WTC11 (cell line): ENCODE data around the gene LRRC4.

Experiments used
- ESRRA ChIP-seq: sonication (generic); formaldehyde crosslinking; IDR thresholded peaks from 2 replicates; pipeline ENCODE4 v1.8.1; 2022; ENCODE audit warnings: mild to moderate bottlenecking, missing genetic modification reagents, borderline replicate concordance
- MXD4 ChIP-seq: fragments of 250-450 bp; sonication (Bioruptor Pico); IDR thresholded peaks from 2 replicates; pipeline ENCODE4 v1.8.0; 2021; ENCODE audit warnings: mild to moderate bottlenecking, moderate library complexity, borderline replicate concordance
- NFYB ChIP-seq: sonication (generic); formaldehyde crosslinking; conservative IDR thresholded peaks from 2 replicates; pipeline ENCODE4 v1.8.0; 2022; ENCODE audit warnings: low read depth, missing genetic modification reagents
- SMAD3 ChIP-seq: sonication (generic); formaldehyde crosslinking; IDR thresholded peaks from 2 replicates; pipeline ENCODE4 v1.8.0; 2022; ENCODE audit warnings: missing genetic modification reagents, mild to moderate bottlenecking, borderline replicate concordance
- SP1 ChIP-seq: sonication (generic); formaldehyde crosslinking; conservative IDR thresholded peaks from 2 replicates; pipeline ENCODE4 v1.8.1; 2022; ENCODE audit warnings: missing genetic modification reagents
- TP53 ChIP-seq: sonication (generic); formaldehyde crosslinking; IDR thresholded peaks from 2 replicates; pipeline ENCODE4 v1.8.1; 2023; ENCODE audit warnings: mild to moderate bottlenecking, missing genetic modification reagents
- ZNF317 ChIP-seq: sonication (generic); formaldehyde crosslinking; IDR thresholded peaks from 2 replicates; pipeline ENCODE4 v1.8.1; 2023; ENCODE audit warnings: low read depth, mild to moderate bottlenecking, moderate library complexity, missing genetic modification reagents, borderline replicate concordance
- TF ChIP-seq, protein P1 (sequence below): fragments of 200-600 bp; IDR thresholded peaks from 2 replicates; pipeline ENCODE4 v1.8.0; 2022; ENCODE audit warnings: antibody characterized with exemption
- TF ChIP-seq, protein P2 (sequence below): sonication (generic); formaldehyde crosslinking; conservative IDR thresholded peaks from 2 replicates; pipeline ENCODE4 v1.8.1; 2022; ENCODE audit warnings: mild to moderate bottlenecking, missing genetic modification reagents
- TF ChIP-seq, protein P3 (sequence below): sonication (generic); formaldehyde crosslinking; IDR thresholded peaks from 2 replicates; pipeline ENCODE4 v1.8.0; 2022; ENCODE audit warnings: mild to moderate bottlenecking, missing genetic modification reagents
- TF ChIP-seq, protein P4 (sequence below): sonication (generic); formaldehyde crosslinking; IDR thresholded peaks from 2 replicates; pipeline ENCODE4 v1.8.1; 2022; ENCODE audit warnings: mild to moderate bottlenecking, missing genetic modification reagents, moderate library complexity, borderline replicate concordance
- TF ChIP-seq, protein P5 (sequence below): sonication (generic); formaldehyde crosslinking; IDR thresholded peaks from 2 replicates; pipeline ENCODE4 v1.8.0; 2023; ENCODE audit warnings: missing genetic modification reagents, mild to moderate bottlenecking, borderline replicate concordance

DNA sequence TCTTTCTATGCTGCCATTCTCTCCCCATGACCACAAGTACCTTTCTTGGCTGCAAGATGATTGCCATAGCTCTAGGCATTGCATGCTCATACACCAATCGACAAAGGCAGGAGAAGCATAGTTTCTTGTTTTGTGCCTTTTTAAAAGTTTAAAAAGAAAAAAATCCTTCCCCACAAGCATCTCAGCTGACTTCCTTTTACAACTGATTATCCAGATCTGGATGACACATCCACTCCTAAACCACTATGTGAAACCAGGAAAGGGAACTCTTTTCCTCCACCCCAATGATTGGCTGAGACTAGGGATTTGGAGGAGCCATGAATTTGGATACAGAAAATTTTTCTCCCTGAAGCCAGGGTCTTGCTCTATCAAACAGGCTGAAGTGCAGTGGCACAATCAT, 14.5 kb upstream of the LRRC4 start:
- TF ChIP-seq, protein P1, sequence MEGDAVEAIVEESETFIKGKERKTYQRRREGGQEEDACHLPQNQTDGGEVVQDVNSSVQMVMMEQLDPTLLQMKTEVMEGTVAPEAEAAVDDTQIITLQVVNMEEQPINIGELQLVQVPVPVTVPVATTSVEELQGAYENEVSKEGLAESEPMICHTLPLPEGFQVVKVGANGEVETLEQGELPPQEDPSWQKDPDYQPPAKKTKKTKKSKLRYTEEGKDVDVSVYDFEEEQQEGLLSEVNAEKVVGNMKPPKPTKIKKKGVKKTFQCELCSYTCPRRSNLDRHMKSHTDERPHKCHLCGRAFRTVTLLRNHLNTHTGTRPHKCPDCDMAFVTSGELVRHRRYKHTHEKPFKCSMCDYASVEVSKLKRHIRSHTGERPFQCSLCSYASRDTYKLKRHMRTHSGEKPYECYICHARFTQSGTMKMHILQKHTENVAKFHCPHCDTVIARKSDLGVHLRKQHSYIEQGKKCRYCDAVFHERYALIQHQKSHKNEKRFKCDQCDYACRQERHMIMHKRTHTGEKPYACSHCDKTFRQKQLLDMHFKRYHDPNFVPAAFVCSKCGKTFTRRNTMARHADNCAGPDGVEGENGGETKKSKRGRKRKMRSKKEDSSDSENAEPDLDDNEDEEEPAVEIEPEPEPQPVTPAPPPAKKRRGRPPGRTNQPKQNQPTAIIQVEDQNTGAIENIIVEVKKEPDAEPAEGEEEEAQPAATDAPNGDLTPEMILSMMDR: no peak
- TF ChIP-seq MXD4 (CRISPR knock-in tag): no peak
- TF ChIP-seq, protein P2, sequence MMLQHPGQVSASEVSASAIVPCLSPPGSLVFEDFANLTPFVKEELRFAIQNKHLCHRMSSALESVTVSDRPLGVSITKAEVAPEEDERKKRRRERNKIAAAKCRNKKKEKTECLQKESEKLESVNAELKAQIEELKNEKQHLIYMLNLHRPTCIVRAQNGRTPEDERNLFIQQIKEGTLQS (CRISPR knock-in tag): no peak
- TF ChIP-seq SP1: no peak
- TF ChIP-seq TP53 (CRISPR knock-in tag): no peak
- no peak for TF ChIP-seq ESRRA
- TF ChIP-seq, protein P3, sequence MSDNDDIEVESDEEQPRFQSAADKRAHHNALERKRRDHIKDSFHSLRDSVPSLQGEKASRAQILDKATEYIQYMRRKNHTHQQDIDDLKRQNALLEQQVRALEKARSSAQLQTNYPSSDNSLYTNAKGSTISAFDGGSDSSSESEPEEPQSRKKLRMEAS (CRISPR knock-in tag): no peak
- no peak for TF ChIP-seq ZNF317
- no peak for TF ChIP-seq NFYB
- TF ChIP-seq, protein P4, sequence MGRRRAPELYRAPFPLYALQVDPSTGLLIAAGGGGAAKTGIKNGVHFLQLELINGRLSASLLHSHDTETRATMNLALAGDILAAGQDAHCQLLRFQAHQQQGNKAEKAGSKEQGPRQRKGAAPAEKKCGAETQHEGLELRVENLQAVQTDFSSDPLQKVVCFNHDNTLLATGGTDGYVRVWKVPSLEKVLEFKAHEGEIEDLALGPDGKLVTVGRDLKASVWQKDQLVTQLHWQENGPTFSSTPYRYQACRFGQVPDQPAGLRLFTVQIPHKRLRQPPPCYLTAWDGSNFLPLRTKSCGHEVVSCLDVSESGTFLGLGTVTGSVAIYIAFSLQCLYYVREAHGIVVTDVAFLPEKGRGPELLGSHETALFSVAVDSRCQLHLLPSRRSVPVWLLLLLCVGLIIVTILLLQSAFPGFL (CRISPR knock-in tag): no peak
- TF ChIP-seq SMAD3 (CRISPR knock-in tag): no peak
- TF ChIP-seq, protein P5, sequence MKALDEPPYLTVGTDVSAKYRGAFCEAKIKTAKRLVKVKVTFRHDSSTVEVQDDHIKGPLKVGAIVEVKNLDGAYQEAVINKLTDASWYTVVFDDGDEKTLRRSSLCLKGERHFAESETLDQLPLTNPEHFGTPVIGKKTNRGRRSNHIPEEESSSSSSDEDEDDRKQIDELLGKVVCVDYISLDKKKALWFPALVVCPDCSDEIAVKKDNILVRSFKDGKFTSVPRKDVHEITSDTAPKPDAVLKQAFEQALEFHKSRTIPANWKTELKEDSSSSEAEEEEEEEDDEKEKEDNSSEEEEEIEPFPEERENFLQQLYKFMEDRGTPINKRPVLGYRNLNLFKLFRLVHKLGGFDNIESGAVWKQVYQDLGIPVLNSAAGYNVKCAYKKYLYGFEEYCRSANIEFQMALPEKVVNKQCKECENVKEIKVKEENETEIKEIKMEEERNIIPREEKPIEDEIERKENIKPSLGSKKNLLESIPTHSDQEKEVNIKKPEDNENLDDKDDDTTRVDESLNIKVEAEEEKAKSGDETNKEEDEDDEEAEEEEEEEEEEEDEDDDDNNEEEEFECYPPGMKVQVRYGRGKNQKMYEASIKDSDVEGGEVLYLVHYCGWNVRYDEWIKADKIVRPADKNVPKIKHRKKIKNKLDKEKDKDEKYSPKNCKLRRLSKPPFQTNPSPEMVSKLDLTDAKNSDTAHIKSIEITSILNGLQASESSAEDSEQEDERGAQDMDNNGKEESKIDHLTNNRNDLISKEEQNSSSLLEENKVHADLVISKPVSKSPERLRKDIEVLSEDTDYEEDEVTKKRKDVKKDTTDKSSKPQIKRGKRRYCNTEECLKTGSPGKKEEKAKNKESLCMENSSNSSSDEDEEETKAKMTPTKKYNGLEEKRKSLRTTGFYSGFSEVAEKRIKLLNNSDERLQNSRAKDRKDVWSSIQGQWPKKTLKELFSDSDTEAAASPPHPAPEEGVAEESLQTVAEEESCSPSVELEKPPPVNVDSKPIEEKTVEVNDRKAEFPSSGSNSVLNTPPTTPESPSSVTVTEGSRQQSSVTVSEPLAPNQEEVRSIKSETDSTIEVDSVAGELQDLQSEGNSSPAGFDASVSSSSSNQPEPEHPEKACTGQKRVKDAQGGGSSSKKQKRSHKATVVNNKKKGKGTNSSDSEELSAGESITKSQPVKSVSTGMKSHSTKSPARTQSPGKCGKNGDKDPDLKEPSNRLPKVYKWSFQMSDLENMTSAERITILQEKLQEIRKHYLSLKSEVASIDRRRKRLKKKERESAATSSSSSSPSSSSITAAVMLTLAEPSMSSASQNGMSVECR (CRISPR knock-in tag): no peak
